Heart left ventricle (tissue), 16 donors: ENCODE data around the gene SENP6. TPM values are rescaled to one million over a fixed set of nuclear protein-coding genes. Genes with fewer than 3 reads are reported as not detected.

Experiments used
- ATAC-seq, 4 donors: fragments of 200-7000 bp; cut with Tn5 transposase; one replicate each; pipeline ENCODE4 v1.9.1; 2020 to 2022; ENCODE audit warnings: moderate library complexity in 4 of 4, mild to moderate bottlenecking in 3 of 4, moderate number of reproducible peaks in 1 of 4
- DNase-seq, 5 donors: peaks; one replicate each; pipeline ENCODE4 v3.0.0-alpha.2; 2020
- H3K27ac ChIP-seq, 12 donors: fragments of 200-600 bp; sonication (generic) in 4 of 12; one replicate each; pipeline versions ENCODE4 v1.5.0 to v1.8.0; 2016 to 2022; ENCODE audit warnings: mild to moderate bottlenecking in 2 of 12
- H3K27me3 ChIP-seq, 9 donors: fragments of 200-600 bp; sonication (generic) in 2 of 9; one replicate each; pipeline versions ENCODE4 v1.5.1 to v1.8.0; 2016 to 2022; ENCODE audit warnings: mild to moderate bottlenecking in 3 of 9
- H3K36me3 ChIP-seq, 9 donors: fragments of 200-600 bp; sonication (generic) in 2 of 9; one replicate each; pipeline versions ENCODE4 v1.5.0 to v1.8.0; 2018 to 2022; ENCODE audit warnings: mild to moderate bottlenecking in 2 of 9
- H3K4me1 ChIP-seq, 12 donors: fragments of 200-600 bp; sonication (generic) in 4 of 12; one replicate each; pipeline versions ENCODE4 v1.5.0 to v1.8.0; 2016 to 2022; ENCODE audit warnings: mild to moderate bottlenecking in 3 of 12
- H3K4me3 ChIP-seq, 12 donors: fragments of 200-600 bp; sonication (generic) in 4 of 12; one replicate each; pipeline versions ENCODE4 v1.5.0 to v1.8.0; 2017 to 2022; ENCODE audit warnings: mild to moderate bottlenecking in 9 of 12, moderate library complexity in 4 of 12
- H3K9me3 ChIP-seq, 12 donors: fragments of 200-600 bp; sonication (generic) in 4 of 12; one replicate each; pipeline versions ENCODE4 v1.5.0 to v1.8.0; 2016 to 2022; ENCODE audit warnings: mild to moderate bottlenecking in 1 of 12
- CTCF ChIP-seq, 12 donors: fragments of 200-600 bp; sonication (generic) in 4 of 12; IDR thresholded peaks; one replicate each; pipeline versions ENCODE4 v1.5.0 to v1.8.0; 2018 to 2022; ENCODE audit warnings: antibody characterized with exemption in 12 of 12, mild to moderate bottlenecking in 5 of 12
- POLR2A ChIP-seq, 2 donors: fragments of 450-650 bp; IDR thresholded peaks; one replicate each; pipeline ENCODE4 v1.6.1; 2017; ENCODE audit warnings: antibody characterized with exemption in 2 of 2, mild to moderate bottlenecking in 2 of 2, moderate library complexity in 2 of 2
- WGBS, 4 donors: extraction: QIAGEN DNeasy Blood & Tissue Kit in 2 of 4; methylation state at CpG; one replicate each; pipeline versions ENCODE4 v1.1.5 to v1.1.7; 2013 to 2018; 5-methylcytosine and 5-hydroxymethylcytosine counted together
- intact Hi-C, 10 donors: fragments of 100-400 bp; cut with DNase I; formaldehyde crosslinking; loops; one replicate each; pipeline versions ENCODE4 v1.11.1 to v1.14.2; 2022
- polyA plus RNA-seq, 2 donors: library from polyadenylated mRNA; stranded (reverse); fragments of 200-250 nt; gene quantifications; one replicate each; pipeline ENCODE4 v1.2.3, GENCODE V29; 2013
- total RNA-seq, 9 donors: library from RNA; depleted of rRNA in 2 of 9; stranded (reverse); fragments of >200 nt in 2 of 9; fragmentation: NEBNext Ultra II Directional in 3 of 9; extraction: Animal tissue kit (Norgen Biotek cat#: 25700) in 3 of 9; gene quantifications; one replicate each; pipeline versions ENCODE4 v1.1.0 to v1.2.4, GENCODE V29; 2016 to 2023
- donor health status: ischemic (EF 13 %, LVEDD 7.1; RV severe dilation, severe dysfunction).
- donor health status: healthy with polysubstance abuse.
- donor health status: DM: no; HTN: yes; CAD: no.
- donor health status: DM: no; HTN: no; CAD: no.
- donor health status: ischemic (EF 25% LVEDD 6.9; RV normal size, moderate dysfunction).
- donor health status: ischemic (EF 25% LVEDD 5.7; RV mildly dilated, moderate dysfunction).
- donor health status: healthy.
- donor health status: DM: yes; HTN: yes; CAD: no.
- donor health status: ischemic (EF 35%, LVEDD 5.7; RV mildly dilated, moderate dysfunction).
- donor health status: nonischemic (EF 11% LVEDD 7.7; RV severe dilation, severe dysfunction).
- donor health status: DM: yes; HTN: yes; CAD: no.
- donor health status: PGD.
- donor health status: ischemic (EF 29% LVEDD 5.4; RV normal size, mild dysfunction).
- donor health status: nonischemic (EF 23%, LVEDD 6.1; RV moderate dilation, normal function).

Gene SENP6
- total and polyA plus RNA-seq, 11 donors = 16.2 to 71.5 (median 53.9) TPM

GRCh38 chr6:75605635-75606034 is 4.0 kb downstream of the SENP6 start:
- no peak for ATAC-seq
- Histone ChIP-seq H3K4me3 (no peak overlapping the region), H3K4me1 (peaks cover 3 to 78% (median 43%) of the 10 kb centered on the region in 12 donors), H3K36me3 (no peaks in the 10 kb centered on the region), H3K27me3 (no peaks in the 10 kb centered on the region), H3K27ac (peak overlapping the region in 1 of 12 donors; percentile 27), H3K9me3 (no peaks in the 10 kb centered on the region)
- TF ChIP-seq POLR2A (IDR thresholded peaks at IDR 0.05) (no peak), CTCF (IDR thresholded peaks at IDR 0.05) (no peak)
- WGBS, 4 donors = 93 to 95% (median 94%) methylated on average over 4 of the region's 4 CpGs
- DNase-seq = no peak
- intact Hi-C loops = loop anchor here in 1 of 10 donors (10.0 kb wide), 1 partner anchor 321 kb away; the partner anchor contains the start of gene TMEM30A

- no peak overlapping the region for H3K4me3 ChIP-seq
- TF ChIP-seq POLR2A (IDR thresholded peaks at IDR 0.05) (no peak), CTCF (IDR thresholded peaks at IDR 0.05) (no peak)
- WGBS, 4 donors = 82 to 91% (median 89%) methylated on average over 3 of the region's 3 CpGs
- peaks cover 5 to 94% (median 63%) of the 10 kb centered on the region in 12 donors for H3K4me1 ChIP-seq
- DNase-seq (no peak), ATAC-seq (no peak)
- no peaks in the 10 kb centered on the region for H3K9me3 ChIP-seq
- intact Hi-C loops = loop anchor here in 1 of 10 donors (10.0 kb wide), 1 partner anchor 324 kb away; the partner anchor contains the start of gene TMEM30A
- H3K36me3 ChIP-seq = no peaks in the 10 kb centered on the region
- no peaks in the 10 kb centered on the region for H3K27me3 ChIP-seq
- peak overlapping the region in 3 of 12 donors; percentile 19 to 61 (median 21) for H3K27ac ChIP-seq
These were observed 6.6 kb downstream of the SENP6 start for GRCh38 chr6:75608304-75608703.

GRCh38 chr6:75608956-75609533 is 7.4 kb downstream of the SENP6 start:
- H3K36me3 ChIP-seq = no peaks in the 10 kb centered on the region
- H3K4me1 ChIP-seq = peaks cover 5 to 94% (median 66%) of the 10 kb centered on the region in 12 donors
- H3K4me3 ChIP-seq = no peak overlapping the region
- ATAC-seq (peak in 2 of 4 donors; percentile 23 to 32), DNase-seq (no peak)
- intact Hi-C loops = loop anchor here in 1 of 10 donors (10.0 kb wide), 1 partner anchor 324 kb away; the partner anchor contains the start of gene TMEM30A
- H3K27ac ChIP-seq = peak overlapping the region in 4 of 12 donors; percentile 10 to 61 (median 16)
- WGBS, 4 donors = 34 to 51% (median 45%) methylated on average over 4 of the region's 4 CpGs
- TF ChIP-seq POLR2A (IDR thresholded peaks at IDR 0.05) (no peak), CTCF (IDR thresholded peaks at IDR 0.05) (no peak)
- H3K9me3 ChIP-seq = no peaks in the 10 kb centered on the region
- no peaks in the 10 kb centered on the region for H3K27me3 ChIP-seq

- no peaks in the 10 kb centered on the region for H3K27me3 ChIP-seq
- peaks cover 5 to 97% (median 65%) of the 10 kb centered on the region in 12 donors for H3K4me1 ChIP-seq
- intact Hi-C loops = loop anchor here in 1 of 10 donors (10.0 kb wide), 1 partner anchor 325 kb away; the partner anchor contains the start of gene TMEM30A
- no peaks in the 10 kb centered on the region for H3K36me3 ChIP-seq
- ATAC-seq (peak in 1 of 4 donors; percentile 4), DNase-seq (no peak)
- TF ChIP-seq CTCF (IDR thresholded peaks at IDR 0.05) = no peak
- TF ChIP-seq POLR2A (IDR thresholded peaks at IDR 0.05) = no peak
- WGBS, 4 donors = 88 to 95% (median 90%) methylated on average over 6 of the region's 6 CpGs
- peak overlapping the region in 3 of 12 donors; percentile 9 to 61 (median 12) for H3K27ac ChIP-seq
- H3K9me3 ChIP-seq = no peaks in the 10 kb centered on the region
- H3K4me3 ChIP-seq = no peak overlapping the region
These were observed 8.2 kb downstream of the SENP6 start for GRCh38 chr6:75609639-75610590.
